Left lung (tissue), 10 donors: Measurements from ENCODE around the gene SSU72. TPM values are rescaled to one million over a fixed set of nuclear protein-coding genes. Genes with fewer than 3 reads are reported as not detected.

Experiments
- ATAC-seq: fragments of 200-7000 bp; cut with Tn5 transposase; one replicate; pipeline ENCODE4 v1.9.1; 2020; ENCODE audit warnings: moderate library complexity
- DNase-seq, 4 donors: peaks; one replicate each; pipeline ENCODE4 v3.0.0-alpha.2; 2013 to 2020
- H3K27ac ChIP-seq, 2 donors: fragments of 200-600 bp; sonication (generic) in 1 of 2; one replicate each; pipeline versions ENCODE4 v1.5.0 to v1.8.0; 2020 to 2021
- H3K27me3 ChIP-seq, 2 donors: fragments of 200-600 bp; sonication (generic) in 1 of 2; one replicate each; pipeline versions ENCODE4 v1.5.0 to v1.8.0; 2020 to 2021
- H3K36me3 ChIP-seq, 2 donors: fragments of 200-600 bp; sonication (generic) in 1 of 2; one replicate each; pipeline versions ENCODE4 v1.5.0 to v1.8.0; 2020 to 2021
- H3K4me1 ChIP-seq, 2 donors: fragments of 200-600 bp; one replicate each; pipeline ENCODE4 v1.8.0; 2021
- H3K4me3 ChIP-seq, 2 donors: fragments of 200-600 bp; sonication (generic) in 1 of 2; one replicate each; pipeline versions ENCODE4 v1.5.0 to v1.8.0; 2020 to 2021; ENCODE audit warnings: mild to moderate bottlenecking in 1 of 2
- H3K9me3 ChIP-seq, 2 donors: fragments of 200-600 bp; sonication (generic) in 1 of 2; one replicate each; pipeline versions ENCODE4 v1.5.0 to v1.8.0; 2020 to 2021
- intact Hi-C, 2 donors: fragments of 100-400 bp; cut with DNase I; formaldehyde crosslinking; loops; one replicate each; pipeline versions ENCODE4 v1.11.2 to v1.14.2; 2022
- polyA plus RNA-seq, 6 donors: library from polyadenylated mRNA; unstranded; fragments of 120-200 nt; gene quantifications; one replicate each; pipeline ENCODE4 v1.2.1, GENCODE V29; 2013; ENCODE audit not compliant: insufficient read length in 6 of 6
- total RNA-seq, 2 donors: library from RNA; stranded (reverse); fragmentation: NEBNext Ultra II Directional; extraction: Animal tissue kit (Norgen Biotek cat#: 25700); gene quantifications; one replicate each; pipeline ENCODE4 v1.2.1, GENCODE V29; 2021
- TF ChIP-seq, protein P1 (sequence below), 2 donors: fragments of 200-600 bp; sonication (generic) in 1 of 2; IDR thresholded peaks; one replicate each; pipeline versions ENCODE4 v1.5.0 to v1.8.0; 2021; ENCODE audit warnings: antibody characterized with exemption in 2 of 2
- donor health status: DM: no; HTN: yes; CAD: no.
- donor health status: DM: no; HTN: no; CAD: no.

The SSU72 gene
- total and polyA plus RNA-seq, 8 donors, result 65.2 to 141 (median 72.7) TPM

DNA sequence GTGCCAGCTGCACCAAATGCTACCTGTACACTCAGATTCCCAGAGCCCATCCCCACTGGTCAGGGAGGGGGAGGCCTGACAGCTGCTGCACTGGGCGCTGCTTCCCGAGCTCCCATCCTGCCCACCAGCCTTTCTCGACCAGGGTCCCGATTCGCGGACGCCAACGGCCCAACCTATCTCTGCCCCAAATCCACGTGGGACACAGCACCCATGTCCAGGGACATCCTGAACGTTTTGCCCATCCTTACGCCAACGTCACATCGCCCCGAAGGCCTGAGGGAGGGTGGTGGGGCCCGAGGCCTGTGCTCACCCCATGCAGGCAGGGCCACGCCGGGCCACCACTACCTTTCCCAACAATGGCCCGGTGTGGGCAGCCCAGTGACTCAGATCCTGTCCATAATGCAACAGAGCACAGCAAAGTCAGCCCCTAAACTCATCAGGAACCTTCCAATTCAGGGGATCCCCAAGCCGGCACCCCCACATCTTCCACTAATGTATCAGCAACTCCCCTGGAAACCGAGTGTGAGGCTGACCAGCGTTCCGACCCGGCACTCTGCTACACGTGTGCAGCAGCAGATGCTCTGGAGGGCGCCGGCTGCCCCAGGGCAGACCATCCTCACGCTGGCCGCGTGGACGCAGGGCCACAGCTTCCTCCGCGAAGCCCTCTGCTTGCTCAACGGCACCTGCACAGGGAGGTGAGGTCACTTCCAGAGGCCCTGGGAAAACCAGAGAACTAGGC, 23.0 kb downstream of the SSU72 start:
- H3K36me3 ChIP-seq, result peaks cover 0 to 33% of the 10 kb centered on the region in 2 donors
- H3K9me3 ChIP-seq, result no peaks in the 10 kb centered on the region
- H3K4me1 ChIP-seq, result no peaks in the 10 kb centered on the region
- no peak overlapping the region for H3K4me3 ChIP-seq
- DNase-seq (no peak), ATAC-seq (no peak)
- TF ChIP-seq, protein P1, sequence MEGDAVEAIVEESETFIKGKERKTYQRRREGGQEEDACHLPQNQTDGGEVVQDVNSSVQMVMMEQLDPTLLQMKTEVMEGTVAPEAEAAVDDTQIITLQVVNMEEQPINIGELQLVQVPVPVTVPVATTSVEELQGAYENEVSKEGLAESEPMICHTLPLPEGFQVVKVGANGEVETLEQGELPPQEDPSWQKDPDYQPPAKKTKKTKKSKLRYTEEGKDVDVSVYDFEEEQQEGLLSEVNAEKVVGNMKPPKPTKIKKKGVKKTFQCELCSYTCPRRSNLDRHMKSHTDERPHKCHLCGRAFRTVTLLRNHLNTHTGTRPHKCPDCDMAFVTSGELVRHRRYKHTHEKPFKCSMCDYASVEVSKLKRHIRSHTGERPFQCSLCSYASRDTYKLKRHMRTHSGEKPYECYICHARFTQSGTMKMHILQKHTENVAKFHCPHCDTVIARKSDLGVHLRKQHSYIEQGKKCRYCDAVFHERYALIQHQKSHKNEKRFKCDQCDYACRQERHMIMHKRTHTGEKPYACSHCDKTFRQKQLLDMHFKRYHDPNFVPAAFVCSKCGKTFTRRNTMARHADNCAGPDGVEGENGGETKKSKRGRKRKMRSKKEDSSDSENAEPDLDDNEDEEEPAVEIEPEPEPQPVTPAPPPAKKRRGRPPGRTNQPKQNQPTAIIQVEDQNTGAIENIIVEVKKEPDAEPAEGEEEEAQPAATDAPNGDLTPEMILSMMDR (IDR thresholded peaks at IDR 0.05), result no peak
- H3K27me3 ChIP-seq, result no peaks in the 10 kb centered on the region
- no peak overlapping the region for H3K27ac ChIP-seq
- intact Hi-C loops, result no loop called here

DNA sequence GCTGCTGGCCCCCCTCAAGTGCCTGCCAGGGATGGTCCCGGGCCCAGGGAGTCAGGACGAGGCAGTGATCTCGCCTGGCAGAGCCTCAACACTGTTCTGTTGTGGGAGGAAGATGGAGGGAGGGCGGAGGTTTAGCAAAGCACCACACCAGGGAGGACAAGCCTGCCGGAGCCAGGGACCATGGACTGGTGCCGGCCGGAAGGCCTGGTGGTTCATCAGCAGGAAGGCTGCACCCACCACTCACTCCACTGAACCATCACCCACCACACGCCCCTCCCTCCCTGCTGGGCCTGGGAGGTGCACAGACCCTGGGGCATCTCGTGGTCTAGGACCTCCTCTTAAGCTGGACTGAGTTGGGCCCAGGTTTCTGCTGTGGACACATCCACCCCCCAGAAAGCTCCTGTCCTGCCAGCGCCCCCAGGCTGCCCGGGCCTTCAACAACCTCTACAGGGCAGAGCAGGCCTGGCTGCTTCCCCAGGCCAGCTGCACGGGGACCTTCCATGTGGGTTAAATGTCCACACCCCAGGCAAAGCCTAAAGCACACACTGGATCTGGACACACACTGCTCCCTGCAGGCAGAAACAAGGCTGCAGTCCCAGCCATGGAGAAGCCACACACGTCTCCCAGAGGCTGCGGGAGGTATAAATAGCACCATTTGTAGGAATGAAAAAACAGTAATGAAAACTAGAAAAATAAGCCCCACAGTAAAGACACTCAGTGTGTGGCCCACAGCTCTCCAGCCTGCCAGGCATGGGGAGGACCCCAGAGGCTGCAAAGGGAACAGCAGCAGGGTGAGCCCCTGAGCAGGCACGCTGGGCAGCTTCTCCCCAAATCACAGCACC, 23.9 kb downstream of the SSU72 start:
- H3K4me3 ChIP-seq, result no peak overlapping the region
- no peaks in the 10 kb centered on the region for H3K4me1 ChIP-seq
- no peaks in the 10 kb centered on the region for H3K27me3 ChIP-seq
- TF ChIP-seq, protein P1 (IDR thresholded peaks at IDR 0.05), result no peak
- ATAC-seq (no peak), DNase-seq (no peak)
- intact Hi-C loops, result no loop called here
- H3K36me3 ChIP-seq, result peaks cover 0 to 38% of the 10 kb centered on the region in 2 donors
- H3K9me3 ChIP-seq, result no peaks in the 10 kb centered on the region
- H3K27ac ChIP-seq, result no peak overlapping the region

DNA sequence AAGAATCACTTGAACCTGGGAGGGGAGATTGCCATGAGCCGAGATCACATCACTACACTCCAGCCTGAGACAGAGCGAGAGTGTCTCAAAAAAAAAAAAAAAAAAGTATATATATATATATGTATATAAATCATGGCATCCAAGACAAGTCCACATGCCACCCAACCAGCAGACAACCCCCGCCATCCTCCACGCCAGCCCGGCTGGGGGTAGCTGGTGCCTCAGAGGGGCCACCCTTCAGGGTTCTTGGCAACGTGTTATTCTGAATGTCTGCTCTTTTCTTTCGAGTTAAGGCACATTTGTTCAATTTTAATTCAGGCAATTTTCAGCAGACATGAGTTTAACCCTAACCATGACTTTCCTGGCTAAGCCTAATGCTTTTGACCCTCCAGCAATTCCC, 24.6 kb downstream of the SSU72 start:
- Histone ChIP-seq H3K9me3 (no peaks in the 10 kb centered on the region), H3K4me3 (no peak overlapping the region), H3K27ac (no peak overlapping the region), H3K27me3 (no peaks in the 10 kb centered on the region), H3K36me3 (peaks cover 0 to 42% of the 10 kb centered on the region in 2 donors), H3K4me1 (no peaks in the 10 kb centered on the region)
- no peak for DNase-seq
- no peak for ATAC-seq
- TF ChIP-seq, protein P1 (IDR thresholded peaks at IDR 0.05), result no peak
- intact Hi-C loops, result no loop called here

DNA sequence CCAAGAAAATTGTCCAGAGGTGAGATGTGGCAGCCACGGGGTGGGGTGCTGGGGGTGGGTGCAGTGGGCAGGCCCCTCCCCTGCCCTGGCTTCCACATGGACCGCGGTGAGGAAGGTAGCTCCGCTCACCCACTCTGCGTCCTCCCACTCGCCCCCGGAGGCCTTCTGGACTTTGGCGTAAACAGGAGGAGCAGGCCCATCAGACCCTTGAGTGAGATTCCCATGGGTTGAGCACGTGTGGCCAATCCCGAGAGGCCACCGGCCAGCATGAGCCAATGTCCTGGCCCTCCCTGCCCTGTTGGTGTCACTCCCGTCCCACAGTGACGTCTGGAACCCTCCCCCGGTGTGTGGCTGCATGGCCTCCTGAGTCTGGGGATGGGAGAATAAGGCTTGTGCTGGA, 26.1 kb downstream of the SSU72 start:
- Histone ChIP-seq H3K36me3 (peaks cover 0 to 57% of the 10 kb centered on the region in 2 donors), H3K27me3 (no peaks in the 10 kb centered on the region), H3K4me1 (no peaks in the 10 kb centered on the region), H3K4me3 (no peak overlapping the region), H3K9me3 (no peaks in the 10 kb centered on the region), H3K27ac (no peak overlapping the region)
- DNase-seq (no peak), ATAC-seq (no peak)
- intact Hi-C loops, result no loop called here
- TF ChIP-seq, protein P1 (IDR thresholded peaks at IDR 0.05), result no peak

DNA sequence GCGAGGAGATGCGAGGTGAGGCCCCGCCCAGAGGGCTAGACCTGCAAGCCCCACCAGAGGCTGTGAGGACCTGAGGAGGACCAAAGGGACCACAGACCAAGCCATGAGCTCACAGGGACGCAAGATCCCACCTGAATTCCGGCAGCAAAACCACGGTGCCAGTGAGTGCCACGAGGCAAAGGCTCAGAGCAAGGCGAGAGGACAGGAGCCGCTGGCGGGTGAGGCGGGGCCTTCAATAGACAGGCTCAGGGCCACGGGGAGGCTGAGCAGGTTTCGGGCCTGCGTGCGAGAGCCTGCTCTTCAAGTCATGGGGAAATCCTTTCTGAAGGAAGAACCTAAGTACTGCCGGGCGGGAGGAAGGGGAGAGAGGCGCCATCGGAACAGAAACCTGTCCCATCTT, 27.2 kb downstream of the SSU72 start:
- no peaks in the 10 kb centered on the region for H3K27me3 ChIP-seq
- no peaks in the 10 kb centered on the region for H3K4me1 ChIP-seq
- no peaks in the 10 kb centered on the region for H3K9me3 ChIP-seq
- H3K27ac ChIP-seq, result no peak overlapping the region
- TF ChIP-seq, protein P1 (IDR thresholded peaks at IDR 0.05), result no peak
- intact Hi-C loops, result no loop called here
- ATAC-seq (no peak), DNase-seq (no peak)
- no peak overlapping the region for H3K4me3 ChIP-seq
- peaks cover 0 to 68% of the 10 kb centered on the region in 2 donors for H3K36me3 ChIP-seq
